NCI-H1930 (cell line): Measurements from ENCODE around the gene PKNOX2.

Experiments
- DNase-seq, 2 experiments: peaks; one replicate each; lab custom pipeline; 2025; lab: John Stamatoyannopoulos, UW

The PKNOX2 gene

GRCh38 chr11:125235071-125235471 is 70.5 kb downstream of the PKNOX2 start:
- DNase-seq: no peak

- no peak for DNase-seq
These were observed 71.7 kb downstream of the PKNOX2 start for GRCh38 chr11:125236072-125236825.

GRCh38 chr11:125239585-125240560 is 75.3 kb downstream of the PKNOX2 start:
- DNase-seq: no peak

- DNase-seq: no peak
These were observed 76.6 kb downstream of the PKNOX2 start for GRCh38 chr11:125241104-125241503.

GRCh38 chr11:125242141-125242775 is 77.7 kb downstream of the PKNOX2 start:
- no peak for DNase-seq

- no peak for DNase-seq
These were observed 79.6 kb downstream of the PKNOX2 start for GRCh38 chr11:125244166-125244565.

GRCh38 chr11:125245299-125245698 is 80.7 kb downstream of the PKNOX2 start:
- DNase-seq: no peak

DNA sequence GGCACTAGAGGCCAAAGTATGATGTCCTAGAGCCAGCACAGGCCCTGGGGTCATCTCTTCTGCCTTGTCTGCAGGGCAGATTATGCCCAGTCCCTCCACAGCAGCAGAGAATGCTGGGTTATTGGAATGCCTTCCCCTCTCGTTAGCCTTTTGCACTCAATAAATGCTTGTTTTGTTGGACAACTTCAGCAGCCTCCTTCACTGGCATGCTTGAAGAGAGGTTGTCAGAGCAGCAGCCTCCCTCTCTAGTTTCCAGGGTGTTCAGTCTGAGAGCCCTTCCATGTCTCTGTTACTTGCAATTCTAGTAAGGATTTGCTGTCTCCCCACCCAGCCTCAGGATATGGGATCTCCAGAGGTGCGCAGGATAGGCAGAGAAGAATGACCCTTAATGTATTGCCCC is 82.9 kb downstream of the PKNOX2 start:
- no peak for DNase-seq

DNA sequence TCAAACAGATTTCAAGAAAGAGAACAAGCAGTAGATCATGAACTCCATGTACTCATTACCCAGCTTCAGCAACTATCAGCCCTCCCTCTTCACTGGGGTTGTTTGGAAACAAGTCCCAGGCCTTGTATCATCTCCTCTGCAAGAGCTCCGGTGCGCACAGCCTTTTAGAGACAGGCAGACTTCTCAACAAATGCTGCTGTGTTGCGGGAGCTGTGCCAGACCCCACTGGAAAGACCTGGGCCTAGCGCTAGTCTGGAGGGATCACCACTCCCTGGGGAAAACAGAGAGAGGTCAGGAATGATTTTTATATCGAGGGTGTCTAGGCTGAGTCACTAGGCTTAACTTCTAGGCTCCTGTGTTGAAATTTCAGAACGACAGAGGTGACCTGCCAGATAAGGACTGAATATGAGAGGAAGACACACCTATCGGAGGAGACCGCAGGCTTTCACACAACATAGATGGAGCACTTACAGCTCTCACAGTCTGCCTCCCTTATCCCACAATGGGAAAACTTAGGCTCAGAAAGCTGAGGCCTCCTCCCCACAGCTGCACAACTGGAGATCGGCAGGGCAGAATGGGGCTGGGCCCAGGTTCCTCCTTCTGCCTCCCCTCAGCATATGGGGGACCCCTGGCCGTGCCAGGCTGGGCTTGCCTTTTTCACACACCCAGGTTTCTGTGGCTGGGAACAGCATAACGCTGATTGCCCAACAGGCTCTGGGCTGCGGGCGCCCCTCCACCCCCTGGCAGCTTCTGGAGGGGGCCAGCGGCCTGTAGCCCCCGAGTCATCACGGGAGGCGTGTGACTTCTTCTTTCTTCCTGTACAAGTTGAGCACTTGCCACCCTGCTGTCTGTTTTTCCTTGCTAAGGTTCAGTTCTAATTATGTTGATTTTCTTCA is 86.0 kb downstream of the PKNOX2 start:
- no peak for DNase-seq

GRCh38 chr11:125251214-125251545 is 86.6 kb downstream of the PKNOX2 start:
- no peak for DNase-seq

DNA sequence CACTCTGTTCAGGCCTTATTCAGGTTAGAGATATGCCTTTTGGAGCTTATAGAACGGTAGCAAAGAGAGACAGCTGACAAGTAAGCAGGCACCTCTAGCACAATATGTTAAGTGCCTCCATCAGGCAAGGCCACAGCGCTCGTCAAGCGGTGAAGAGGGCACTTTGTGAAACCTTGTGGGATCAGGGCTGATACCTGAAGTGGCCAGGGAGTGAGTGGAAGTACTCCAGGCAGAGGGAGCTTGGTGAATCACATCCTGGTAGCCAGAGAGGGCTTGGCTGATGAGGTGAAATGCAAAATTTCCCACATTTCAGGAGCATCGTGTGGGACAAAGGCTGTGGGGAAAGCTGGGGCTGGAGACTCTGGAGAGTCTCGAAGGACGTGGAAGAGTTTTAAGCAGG is 87.4 kb downstream of the PKNOX2 start:
- DNase-seq: no peak

GRCh38 chr11:125253289-125253688 is 88.7 kb downstream of the PKNOX2 start:
- DNase-seq: no peak

DNA sequence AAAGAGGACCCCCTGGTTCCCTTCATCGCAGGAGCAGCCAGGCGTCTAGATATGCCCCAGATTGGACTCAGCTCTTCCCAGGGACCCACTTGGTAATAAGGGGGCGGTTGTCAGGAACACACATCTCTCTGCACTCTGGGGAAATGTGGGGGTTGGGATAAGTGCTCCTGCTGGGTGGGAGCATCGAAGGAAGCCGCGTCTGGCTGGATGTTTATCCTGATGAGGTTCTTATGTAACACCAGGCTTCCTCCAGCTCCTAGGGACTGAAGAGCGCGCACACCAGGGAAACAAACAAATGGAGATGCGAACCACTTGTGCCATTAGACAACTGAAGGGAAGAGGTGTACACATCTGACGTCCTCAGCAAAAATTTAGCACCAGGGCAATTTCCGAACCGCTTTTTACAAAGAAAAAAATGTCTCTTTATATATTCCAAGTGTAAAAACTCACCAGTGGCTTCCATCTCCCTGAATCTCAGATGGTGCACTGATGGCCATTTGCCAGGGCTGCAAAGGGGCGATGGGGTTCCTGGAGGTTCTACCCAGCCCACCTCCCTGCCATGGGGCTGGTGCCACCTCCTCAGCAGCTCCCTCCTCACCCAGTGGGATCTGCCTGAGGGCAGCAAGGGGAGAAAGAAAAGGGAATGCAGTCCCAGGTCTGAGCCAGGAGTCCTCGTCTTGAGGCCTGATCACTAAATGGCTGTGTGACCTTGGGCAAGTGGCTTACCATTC is 89.4 kb downstream of the PKNOX2 start:
- DNase-seq: no peak

DNA sequence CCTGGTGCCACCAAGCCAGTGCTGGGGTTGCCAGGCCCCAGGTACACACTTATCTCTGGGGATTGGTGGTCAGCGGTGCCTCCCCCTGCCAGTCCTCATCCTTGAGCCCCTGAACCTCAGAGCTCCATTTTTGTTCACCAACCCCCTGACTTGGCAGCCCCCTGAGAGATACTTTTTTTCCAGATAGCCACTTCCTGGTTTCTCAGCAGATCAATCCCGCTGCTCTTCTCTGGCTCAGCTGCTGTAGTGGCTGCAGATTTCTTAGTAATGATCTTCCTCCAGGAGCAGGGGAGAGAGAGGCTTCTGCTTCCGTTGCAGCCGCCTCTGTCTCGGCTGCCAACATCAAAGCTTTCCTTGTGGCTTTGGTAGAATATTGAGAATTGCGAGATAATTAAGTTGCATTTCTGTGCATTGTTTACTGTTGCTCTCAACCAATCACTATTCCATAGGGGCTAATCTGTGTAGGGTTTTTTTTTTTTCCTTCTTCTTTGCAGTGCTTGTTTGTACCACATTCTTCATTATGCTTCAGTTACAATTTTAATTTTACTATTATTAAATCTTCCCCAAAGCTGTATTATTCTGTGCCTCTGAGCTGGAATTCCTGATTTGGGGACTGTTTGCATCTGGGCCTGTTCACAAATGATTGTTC is 92.1 kb downstream of the PKNOX2 start:
- no peak for DNase-seq

DNA sequence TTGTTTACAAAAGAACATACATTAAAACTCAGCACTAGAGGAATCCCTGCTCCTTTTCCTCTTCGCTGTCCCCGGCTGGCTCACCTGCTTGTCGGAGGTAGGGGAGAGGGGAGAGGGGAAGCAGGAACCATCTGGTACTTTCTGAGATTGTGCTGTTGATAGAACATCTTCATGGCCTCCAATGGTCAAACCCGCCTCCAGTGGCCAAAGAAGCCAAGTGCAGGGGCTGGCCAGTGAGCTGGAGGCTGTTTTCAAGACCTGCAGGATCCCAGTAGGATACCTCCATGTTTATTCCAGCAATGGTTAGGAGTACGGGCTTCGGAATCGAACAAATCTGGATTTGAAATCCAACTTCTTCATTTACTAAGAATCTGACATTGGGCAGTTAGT is 92.6 kb downstream of the PKNOX2 start:
- no peak for DNase-seq

DNA sequence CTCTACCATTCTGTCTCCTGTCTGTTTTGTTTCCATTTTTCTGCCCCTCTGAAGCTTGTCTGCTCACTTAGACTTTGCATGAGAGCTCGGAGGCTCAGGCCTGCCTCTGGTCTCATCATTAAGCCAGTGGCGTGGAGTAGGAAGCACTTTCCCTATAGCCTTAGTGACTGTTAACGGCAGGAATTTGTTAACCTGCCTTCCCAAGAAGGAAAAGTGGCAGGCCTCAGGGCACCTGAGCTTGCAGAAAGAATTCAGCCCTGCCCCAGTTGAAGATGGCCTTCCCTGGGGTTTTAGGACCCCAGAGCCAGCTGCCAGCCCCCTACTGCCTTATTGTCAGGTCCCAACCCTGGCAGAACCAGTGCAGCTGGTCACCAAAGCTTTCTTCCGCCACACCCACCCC is 93.2 kb downstream of the PKNOX2 start:
- no peak for DNase-seq

DNA sequence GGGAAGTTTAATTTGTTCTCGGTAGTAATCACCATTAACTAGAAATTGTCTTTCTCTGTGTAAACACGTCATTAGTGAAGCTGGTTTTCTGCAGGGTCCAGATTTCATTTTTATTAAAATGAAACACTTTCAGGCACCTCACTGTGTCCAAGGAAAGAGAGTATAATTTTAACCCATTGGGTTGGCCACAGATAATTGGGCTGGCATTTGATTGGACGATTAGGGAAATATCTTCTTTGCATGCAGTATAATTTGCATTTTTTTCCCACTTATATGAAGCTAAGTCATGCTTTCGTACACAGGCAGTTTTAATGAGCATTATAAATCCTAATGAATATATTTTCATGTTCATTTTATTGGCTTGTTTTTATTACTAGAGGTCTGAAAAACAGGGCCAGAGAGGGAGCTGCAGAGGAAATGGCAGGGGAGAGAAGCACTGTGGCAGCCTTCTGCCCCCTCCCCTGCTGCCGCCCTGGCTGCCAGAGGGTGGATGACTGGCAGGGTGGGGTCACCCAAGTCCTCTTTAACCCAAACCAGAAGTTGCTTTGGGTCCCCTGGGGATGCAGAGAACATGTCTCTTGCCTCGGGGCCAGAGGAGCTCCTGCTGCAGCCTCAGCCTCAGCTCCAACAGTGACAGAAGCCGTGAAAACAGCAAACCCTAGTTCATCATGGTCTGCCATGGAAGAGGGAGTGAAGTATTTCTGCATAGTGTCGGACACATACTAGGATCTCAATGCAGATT is 93.9 kb downstream of the PKNOX2 start:
- DNase-seq: no peak

- no peak for DNase-seq
These were observed 97.0 kb downstream of the PKNOX2 start for GRCh38 chr11:125261588-125261987.

DNA sequence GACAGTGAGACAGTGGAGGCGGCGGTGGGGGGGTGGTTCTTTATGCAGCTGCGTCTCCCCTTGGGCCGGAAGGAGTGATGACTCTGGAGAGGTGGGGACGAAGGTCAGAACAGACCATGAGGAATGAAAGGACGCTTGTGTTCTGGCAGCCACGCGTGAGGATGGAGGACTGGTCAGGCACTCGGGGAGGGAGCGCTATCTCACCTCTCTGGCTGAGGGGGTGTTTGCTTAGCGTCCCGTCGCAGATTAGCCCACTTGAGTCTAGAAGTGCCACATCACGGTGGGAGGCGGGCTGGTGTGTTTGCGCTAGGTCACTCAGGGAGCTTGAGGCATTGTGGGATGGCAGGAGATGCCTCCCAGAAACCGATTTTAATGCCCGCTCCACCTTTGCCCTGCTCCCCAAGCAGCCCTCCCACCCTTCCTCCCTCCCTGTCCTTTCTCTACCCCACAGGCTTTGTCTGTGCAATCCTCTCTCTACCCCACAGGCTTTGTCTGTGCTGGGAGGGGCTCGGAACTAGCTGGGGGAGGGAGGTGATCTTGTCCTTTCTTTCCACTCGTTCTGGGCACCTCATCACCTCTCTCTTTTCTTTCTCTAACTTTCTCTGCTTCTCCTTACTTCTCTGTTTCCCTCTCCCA is 97.8 kb downstream of the PKNOX2 start:
- no peak for DNase-seq
